Stimulated activated CD4-positive, alpha-beta T cell treated with anti-CD3 and anti-CD28 coated beads, TNF-alpha, amount 100 ng/mL, for 48 hours (primary cell): ENCODE results near the gene OLFML2B.

ENCODE experiments used
- DNase-seq, 3 donors: peaks; one replicate each; pipeline ENCODE4 v3.0.0-alpha.2; 2020; ENCODE audit warnings: low read depth in 3 of 3

OLFML2B gene

DNA sequence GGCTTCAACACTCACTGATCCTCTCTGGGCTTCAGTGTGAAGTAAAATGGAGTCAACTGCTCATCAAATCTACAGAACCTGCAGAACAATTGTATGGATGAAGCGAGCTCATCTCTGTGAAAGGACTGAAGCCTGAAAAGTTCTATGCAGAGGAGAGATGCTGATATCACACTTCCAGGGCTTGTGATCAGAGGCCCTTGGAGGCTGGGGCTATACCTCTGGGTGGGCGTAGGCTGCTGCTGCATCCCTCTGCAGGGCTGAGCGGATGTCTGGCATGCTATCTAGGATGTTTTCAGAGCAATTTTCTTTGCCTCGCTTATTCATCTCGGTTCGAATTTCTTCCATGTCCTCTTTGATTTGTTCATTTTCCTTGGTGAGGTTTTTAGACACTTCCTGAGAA, 17.6 kb downstream of the OLFML2B start:
- DNase-seq, result no peak

DNA sequence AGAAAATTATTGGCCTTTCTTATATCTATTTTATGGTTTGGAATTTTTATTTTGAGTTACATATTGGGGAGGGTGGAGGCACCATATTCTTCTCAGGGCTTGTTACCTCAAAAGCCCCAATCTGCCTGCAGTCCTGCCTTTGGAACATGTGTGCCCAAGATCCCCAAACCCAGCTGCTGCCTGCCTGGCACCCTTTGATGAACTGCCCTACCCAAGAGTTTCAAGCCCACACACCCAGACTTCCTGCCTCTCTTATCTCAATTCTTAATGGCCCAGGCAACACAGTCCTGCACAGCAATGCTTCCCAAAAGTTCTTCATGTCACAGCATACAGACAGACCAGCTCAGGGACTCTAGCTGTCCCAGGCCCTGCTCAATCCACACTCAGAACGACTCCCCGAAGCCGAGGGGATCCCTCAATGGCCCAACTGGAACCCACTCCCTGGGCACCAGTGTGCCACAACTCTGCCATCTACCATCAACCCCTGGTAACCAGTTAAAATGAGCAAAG, 19.2 kb downstream of the OLFML2B start:
- DNase-seq, result no peak

DNA sequence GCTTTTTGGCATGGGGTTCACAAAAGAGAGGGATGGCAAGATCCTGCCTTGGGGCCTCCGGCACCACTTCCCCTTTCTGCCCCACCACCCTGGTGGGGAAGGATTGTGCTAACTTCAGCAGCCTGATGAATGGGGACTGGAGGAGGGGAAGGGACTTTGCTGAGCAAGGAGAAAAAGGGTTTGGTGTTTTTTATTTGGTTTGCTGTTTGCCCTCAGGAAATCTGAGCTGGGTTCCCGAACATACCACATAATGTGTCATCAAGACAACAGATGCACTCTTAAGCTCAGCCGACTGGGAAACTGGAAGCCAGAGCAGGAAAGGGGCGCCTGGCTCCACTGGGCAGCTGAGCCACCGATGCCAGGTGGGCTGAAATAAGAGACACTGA, 19.8 kb downstream of the OLFML2B start:
- DNase-seq, result no peak

DNA sequence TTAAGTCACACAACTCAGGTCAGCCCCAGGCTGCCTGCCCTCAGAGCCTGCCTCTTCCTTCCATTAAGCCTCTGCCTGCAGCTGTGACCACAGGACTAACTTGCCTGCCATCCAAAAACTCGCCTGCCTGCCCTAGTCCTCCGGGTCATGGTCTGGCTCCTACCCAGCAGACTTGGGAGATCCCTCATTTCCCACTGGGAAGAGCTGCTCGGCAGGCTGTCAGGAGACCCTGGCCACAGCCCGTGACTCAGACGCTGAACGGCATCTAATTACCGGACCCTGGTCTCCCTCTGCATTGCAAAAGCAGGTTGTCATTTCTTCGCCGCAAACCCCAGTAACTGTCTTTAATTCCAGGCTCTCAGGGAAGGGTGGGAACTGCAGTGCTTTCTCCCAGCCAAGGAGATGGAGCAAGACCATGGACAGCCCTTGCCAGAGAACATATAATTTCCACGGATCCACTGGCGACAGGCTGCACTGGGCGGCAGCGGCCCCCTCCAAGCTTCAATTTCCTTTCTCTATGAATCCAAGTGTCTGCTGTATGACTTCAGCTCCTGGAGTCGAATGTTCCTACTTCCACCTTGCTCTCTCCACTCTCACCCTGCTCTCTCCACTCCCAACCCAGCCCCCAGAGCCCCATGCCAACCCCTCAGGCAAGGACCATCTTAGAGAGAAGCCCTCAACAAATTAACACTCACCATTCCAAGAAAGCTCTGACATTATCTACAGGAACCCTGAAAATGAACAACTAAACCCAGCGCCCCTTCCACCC, 20.4 kb downstream of the OLFML2B start:
- DNase-seq, result no peak

DNA sequence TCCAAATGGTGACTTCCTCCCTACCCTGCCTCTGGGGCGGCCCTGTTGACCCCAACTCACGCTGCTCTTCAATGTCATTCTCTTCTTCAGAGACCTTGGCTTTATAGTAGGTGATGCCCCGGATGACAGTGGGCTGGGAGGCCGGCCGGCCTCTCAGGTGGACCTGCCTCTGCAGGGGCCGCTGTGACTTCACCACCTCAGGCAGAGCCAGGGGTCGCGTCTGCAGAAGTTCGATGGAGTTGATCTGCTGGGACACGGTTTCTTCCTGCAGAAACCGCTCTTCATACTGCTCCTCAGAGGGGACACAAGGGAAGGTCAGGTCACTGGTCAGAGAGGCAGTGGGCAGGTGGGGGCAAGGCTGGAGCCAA, 23.6 kb downstream of the OLFML2B start:
- DNase-seq, result no peak

DNA sequence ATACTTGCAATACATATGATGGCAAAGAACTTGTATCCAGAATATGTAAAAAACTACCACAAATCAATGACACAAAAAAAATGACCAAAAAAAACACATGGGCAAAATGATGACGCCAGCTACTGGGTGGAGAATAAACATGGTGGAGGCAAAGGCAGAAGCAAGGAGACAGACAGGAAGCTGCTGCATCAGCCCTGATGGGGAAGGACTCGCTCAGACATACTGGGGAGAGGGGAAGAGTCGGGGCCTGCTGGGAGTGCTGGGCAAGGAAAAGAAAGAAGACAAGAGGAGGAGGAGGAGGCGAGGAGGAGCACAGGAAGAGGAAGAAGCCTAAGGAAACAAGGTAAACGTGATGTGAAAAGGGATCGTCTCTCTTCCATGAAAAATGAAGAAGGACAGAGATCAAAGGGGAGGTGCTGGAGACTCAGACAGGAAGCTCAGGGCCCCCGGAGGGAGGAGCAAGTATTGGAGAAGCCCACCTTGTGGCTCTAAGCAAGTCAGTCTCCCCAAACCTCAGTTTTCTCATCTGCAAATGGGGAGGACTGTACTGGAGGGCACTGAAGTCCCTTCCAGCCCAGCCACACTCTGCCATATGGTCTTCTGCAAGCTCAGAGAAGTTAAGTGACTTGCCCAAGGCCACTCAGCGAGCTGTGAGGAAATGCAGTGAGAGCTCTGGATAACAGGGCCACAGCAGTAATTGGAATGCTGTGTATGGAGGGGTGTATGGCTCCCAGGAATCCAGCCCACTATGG, 24.2 kb downstream of the OLFML2B start:
- DNase-seq, result no peak

DNA sequence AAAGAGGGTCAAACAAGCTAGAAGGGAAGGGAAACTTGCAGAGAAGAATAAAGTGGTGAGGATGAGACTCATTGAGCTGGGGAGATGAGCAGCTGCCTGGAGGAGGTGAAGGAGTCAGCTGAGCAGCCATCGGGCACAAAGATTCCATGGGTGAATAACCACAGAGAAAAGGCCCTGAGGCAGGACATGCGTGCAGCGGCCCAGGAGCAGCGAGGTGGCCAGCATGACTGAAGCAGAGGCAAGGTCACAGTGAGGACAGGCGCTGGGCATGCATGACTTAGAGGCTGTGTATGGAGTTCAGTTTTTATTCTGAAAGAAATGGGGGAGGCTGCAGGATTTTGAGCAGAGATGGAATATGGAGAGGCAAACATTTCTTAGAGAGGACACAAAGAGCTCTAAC, 24.9 kb downstream of the OLFML2B start:
- no peak for DNase-seq

DNA sequence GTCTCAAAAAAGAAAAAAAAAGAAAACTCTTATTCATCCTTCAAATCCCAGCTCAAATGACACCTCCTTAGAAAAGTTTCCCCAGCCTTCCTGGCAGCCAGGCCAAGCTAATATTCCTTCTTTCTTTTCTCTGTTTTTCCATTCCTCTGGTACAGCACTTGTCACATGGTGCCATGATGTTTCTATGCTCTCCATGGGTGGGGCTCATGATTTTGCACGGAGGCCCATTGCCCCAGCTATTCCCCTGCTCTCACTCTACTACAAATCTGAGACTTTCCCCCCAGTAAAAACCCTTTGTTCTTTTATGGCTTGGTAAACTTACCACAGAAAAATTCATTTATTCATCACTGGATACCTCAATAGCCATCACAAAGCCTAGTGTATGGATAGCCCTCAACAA, 26.5 kb downstream of the OLFML2B start:
- no peak for DNase-seq

DNA sequence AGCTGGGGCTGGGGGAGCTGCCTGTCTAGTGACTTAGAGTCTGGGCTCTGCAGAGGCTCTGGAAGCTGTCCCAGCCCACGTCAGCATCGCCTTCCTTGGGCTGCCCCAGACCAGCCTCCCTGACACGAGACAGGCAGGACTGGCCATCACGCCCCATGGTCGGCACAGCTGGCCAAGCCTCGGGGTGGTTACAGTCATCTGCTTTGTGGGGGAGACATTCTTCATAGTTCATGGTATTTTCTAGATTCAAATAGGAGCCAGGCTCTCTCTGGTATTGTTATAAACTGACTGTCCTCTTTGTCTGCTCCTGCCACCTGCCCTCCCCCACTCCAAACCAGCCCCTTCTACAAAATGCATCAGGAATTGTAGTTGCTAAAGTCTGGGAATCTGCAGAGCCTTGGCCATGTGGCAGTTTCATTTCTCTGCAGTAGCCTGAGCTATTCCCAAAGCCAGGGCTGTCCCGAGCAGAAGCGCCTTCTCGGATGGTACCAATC, 29.4 kb downstream of the OLFML2B start:
- no peak for DNase-seq

DNA sequence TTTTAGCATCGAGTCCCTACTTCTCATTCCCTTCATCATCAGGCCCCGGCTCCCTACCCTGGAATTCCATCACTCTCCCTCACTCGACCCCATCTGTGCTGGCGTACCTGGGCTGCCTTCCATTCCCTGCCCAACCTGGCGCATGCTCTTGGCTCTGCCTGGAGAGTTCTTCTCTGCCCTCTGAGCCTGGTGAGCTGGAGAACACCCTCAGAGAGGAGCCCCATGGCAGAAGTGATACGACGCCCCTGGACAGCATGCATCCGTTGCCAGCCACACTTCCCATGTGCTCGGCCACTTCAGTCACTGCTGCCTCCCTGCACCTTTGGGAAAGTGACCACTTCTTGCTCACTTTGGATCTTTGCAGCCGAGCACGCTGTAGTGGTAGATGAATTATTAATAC, 30.1 kb downstream of the OLFML2B start:
- no peak for DNase-seq

DNA sequence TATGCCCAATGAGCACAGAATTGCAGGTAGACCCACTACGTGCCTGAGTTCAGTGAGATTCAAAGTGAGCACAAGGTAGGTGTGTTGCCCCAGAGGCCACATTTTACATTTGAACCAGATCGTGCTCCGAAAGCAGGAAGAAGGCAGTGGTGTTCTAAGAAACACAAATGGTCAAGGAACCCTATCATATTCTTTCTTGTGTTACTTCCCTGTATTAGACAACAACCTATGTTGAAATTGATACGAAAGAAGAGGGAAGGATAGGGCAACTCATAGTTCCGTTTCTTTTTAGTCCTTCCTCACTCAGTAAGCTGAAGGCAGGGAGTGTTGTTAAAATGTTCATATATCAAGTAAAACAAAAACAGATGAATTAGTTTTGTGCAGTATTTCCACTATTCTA, 33.9 kb downstream of the OLFML2B start:
- no peak for DNase-seq

DNA sequence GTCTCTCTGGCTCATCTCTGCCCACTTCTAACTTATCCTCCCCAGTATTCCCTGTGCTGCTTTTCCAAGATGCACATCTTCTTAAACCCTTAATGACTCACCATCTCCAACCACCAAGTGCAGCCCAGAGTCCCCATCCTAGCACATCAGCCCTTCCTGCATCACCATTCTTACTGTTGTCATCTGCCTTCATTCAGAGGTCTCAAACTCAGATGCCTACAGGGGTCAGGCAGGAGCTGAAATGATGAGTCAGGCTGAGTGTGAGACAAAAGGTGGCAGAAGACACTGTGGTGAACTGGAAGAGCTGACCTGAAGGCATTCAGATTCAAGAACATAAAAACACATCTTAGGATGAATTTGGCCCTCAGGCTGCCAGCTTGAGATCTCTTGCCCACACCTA, 34.6 kb downstream of the OLFML2B start:
- no peak for DNase-seq

DNA sequence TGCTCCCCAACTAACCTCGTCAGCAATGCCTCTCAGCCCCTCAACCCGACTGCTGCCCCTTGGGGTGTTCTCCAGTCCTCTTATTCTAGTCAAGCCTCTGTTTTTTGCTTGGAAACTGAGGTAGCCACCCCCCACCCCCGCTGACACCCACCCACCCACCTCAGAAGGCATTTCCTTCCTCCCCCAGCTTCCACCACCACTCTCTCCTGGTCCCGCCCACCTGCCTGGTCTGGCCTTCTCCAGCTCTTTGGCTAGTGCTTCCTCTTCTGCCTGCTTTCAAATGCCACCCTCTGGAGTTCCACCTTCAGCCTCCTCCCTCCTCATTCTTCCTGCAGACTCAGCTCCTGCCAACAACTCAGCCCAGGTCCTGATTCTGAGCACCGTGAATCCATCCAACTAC, 35.3 kb downstream of the OLFML2B start:
- no peak for DNase-seq

DNA sequence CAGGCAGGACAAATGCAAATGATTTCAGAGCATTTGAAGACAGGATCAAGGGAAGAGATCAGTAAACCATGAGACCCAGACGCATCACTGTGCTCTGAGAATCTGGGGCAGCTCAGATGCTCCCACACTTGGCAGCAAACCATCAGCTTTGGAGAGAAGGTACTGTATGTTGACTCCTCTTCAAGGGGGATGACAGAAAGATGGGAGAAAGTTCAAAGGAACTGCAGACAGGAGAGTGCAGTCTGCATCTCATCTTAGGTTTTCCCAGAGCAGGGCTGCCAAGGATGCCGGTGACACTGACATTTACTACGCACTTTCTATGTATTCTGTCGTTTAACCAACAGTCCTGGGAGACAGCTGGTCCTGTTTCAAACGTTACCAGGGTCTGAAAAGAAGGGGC, 35.8 kb downstream of the OLFML2B start:
- DNase-seq, result no peak

DNA sequence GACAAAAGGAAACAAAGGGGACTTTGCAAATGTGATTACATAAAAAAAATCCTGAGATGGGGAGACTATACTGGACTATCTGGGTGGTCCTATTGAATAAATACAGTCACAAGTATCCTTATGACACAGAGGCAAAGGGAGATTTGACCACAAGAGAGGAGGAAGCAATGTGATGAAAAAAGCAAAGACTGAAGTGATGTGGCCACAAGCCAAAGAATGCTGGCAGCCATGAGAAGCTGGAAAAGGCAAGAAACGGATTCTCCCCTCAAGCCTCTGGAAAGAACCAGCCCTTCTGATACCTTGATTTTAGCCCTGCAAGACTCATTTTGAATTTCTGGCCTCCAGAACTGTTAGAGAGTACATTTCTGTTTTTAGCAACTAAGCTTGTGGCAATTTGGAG, 36.4 kb downstream of the OLFML2B start:
- DNase-seq, result no peak

DNA sequence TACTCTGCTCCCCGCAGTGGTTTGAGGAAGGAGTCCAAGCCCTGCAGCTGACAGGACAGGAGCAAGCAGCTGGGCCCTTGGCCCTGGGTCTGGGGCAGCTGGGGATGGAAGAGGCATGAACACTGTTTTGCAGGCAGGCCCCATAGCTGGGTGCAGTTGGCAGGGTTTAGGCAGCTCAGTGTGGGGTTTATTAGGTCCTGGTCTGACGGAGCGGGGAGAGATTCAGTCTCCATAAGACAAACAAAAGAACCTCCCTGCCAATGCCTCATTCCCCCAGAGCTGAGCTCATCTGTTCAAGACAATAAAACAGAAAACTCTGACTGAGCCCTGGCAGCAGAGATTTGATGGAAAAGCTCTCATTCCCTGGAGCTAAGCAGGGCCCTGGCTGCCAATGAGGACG, 37.3 kb downstream of the OLFML2B start:
- DNase-seq, result no peak

DNA sequence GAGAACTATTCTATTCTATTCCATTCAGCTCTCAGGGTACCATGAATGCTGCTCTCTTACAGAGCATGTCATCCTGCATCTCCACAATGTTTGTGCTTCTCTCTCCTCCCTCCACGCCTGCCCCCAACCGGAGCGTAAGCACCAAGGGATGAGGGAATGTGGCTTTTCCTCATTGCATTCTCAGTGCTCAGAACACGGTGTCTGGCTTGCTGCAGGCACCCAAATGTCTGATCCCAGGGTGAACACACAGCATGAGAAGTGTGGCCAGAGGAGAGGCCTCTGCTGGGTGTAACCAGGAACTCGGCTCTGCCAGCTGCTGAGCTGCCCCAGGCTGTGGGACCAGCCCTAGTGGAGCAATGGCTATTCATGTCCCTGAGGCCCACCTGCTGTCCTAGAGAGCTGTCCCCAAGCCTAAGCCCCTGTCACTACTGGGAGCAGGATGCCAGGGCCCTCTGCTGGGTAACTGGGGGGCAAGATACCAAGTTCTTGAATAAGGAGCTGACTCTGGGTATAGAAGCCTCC, 38.3 kb downstream of the OLFML2B start:
- no peak for DNase-seq

DNA sequence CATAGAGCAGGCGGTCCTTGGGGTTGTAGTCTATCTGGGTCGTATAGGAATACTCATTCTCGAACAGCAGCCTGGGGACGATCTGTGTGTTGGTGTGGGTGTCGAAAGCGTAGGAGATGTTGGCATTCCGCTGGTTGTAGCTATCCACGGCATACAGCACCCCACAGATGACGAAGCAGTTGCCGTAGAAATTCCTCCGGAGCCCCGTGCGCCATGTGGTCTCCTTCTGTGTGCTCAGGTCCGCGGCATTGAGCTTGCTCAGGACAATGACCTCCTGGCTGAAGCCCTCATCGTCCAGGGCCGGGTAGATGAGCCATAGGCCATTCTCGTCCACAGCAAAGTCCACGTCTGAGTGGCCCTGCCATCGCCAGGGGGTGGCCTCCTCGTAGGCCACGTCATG, 39.9 kb downstream of the OLFML2B start:
- no peak for DNase-seq

DNA sequence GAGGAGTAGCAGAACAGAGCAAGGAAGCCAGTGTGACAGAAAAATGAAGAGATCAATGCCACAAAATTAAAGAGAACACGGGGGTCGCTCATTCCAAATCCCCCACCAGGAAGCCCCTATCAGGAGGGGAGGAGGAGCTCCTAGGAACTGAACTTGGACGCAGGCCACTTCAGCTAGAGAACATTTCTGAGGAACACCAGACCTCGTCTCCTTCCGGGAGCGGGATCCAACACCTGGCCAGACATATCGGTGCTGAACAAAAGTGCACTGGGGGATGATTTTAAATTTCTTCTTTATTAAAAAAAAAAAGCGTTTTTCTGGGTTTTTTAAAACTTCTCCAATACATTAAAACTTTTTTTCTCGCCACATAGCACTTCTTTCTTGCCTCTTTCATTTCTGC, 40.8 kb downstream of the OLFML2B start:
- DNase-seq, result no peak

DNA sequence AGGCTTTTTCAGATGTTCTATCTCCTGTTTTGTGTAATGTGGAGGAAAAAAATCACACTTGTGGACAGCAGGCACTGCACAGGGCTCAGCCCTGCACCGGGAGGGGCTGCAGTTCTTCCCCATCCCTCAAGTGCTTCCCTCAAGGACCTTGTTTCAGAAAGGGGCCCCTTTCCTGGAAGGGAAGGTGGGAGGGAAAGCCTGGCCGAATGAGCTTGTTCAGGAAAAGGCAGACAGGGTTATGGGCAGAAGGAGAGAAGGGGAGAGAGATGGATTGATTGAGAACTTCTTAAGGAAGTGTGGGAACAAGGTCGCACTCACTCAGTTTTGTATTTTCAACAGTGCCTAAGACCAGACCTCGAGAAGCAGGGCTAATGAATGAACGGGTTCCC, 41.2 kb downstream of the OLFML2B start:
- no peak for DNase-seq

DNA sequence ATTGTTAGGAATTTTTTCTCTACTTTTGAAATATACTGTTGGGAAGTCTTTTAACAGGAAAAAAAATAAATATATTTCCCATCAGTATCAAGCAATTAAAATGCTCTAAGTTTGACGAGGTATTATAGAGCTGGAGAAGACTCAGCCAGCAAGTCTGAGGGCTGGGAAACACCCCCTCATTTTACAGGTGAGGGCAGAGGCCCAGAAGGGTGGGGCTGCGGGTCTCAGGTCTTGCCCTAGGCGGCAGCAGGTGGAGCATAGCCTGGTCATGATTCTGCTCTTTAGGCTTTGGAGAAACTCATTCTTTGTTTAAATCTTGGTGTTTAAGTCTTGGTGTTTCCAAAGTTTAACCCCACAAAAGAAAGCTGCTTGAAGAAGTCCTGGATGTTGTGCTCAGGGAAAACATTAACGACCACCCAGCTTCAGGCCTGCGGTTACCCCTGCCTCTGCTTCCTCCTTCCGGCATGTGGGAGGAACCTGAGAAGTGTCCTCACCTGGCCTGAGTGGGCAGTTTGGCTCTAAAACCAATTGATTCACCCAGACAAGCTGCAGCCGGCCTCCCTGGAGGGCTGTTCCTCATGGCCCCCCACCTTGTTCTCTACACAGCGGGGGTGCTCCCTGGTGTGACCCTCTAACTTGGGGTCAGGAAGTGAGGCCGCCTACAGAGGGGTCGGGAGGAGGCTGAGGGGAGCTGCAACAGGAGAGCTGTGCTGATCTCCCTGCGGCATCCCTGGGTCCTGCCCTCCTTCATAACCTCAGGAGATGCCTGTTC, 41.7 kb downstream of the OLFML2B start:
- DNase-seq, result no peak

DNA sequence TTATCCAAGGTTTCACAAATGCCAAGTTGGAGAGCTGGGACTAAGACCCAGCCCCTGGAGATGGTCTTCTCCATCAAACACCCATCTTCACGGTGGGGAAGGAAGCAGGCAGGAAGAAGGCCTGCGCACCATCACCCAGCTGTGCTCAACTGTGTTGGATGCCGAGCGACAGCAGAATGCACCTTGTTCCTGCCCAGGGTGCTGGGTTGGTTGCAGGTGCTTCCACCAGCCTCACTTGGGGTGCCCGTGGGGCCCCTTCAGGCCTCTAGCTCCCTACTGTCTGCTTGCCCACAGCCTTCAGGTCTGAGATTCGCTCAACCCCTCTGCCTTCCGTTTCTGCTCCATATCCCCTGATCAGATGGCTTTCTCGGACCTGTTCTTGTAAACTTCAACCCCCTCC, 42.5 kb downstream of the OLFML2B start:
- no peak for DNase-seq
